HUDEP-2 (cell line): ENCODE results near the gene CADM1.

ENCODE experiments used
- DNase-seq, 76 experiments: peaks; one replicate each; lab custom pipeline; 2025; ENCODE audit not compliant: unreplicated experiment in 76 of 76; lab: John Stamatoyannopoulos, UW

Gene CADM1

DNA sequence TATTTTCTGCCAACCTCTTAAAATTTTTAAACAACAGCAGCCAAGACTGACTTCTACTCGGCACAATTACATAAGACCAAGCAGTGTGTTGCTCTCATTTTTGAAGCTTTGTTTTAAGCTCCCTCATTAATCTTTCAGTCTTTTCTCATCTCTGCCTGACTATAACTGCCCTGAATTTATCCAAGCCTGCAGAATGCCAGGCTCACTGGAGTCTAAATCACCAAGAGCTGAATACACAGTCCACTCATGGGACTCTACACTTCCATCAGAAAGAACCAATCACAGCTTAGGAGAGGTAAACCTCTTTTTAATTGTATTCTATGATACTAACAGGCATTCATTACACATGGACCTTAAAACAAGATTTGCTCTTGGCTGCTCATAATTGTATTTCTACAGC, 178.7 kb downstream of the CADM1 start:
- DNase-seq = no peak

- DNase-seq = peak in 15 of 76 experiments; percentile 3 to 42 (median 14)
Measured at GRCh38 chr11:115324581-115325432, 179.4 kb downstream of the CADM1 start.

- DNase-seq = no peak
Measured at GRCh38 chr11:115322553-115323203, 181.5 kb downstream of the CADM1 start.

GRCh38 chr11:115321605-115322289, 182.5 kb downstream of the CADM1 start:
- DNase-seq = no peak

- DNase-seq = no peak
Measured at GRCh38 chr11:115317277-115318185, 186.7 kb downstream of the CADM1 start.

DNA sequence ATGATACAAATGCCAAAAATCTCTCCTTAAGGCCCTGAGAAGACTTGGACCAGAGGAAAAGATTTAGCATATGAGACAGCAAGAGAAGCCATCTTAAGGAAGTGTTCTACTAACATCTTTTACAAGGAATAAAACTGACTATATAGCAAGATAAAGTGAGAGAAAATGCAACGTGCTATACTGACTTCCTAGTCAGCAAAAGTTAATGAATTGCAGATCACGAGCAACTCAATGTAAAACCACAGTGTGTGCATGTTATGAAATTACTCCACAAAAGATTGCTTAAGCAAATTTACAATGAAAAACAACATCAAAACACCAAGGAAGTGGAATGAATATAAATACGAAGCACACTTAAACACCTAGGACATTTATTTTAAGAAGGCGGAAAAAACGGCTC, 187.5 kb downstream of the CADM1 start:
- DNase-seq = no peak

GRCh38 chr11:115314330-115314920, 189.8 kb downstream of the CADM1 start:
- no peak for DNase-seq

DNA sequence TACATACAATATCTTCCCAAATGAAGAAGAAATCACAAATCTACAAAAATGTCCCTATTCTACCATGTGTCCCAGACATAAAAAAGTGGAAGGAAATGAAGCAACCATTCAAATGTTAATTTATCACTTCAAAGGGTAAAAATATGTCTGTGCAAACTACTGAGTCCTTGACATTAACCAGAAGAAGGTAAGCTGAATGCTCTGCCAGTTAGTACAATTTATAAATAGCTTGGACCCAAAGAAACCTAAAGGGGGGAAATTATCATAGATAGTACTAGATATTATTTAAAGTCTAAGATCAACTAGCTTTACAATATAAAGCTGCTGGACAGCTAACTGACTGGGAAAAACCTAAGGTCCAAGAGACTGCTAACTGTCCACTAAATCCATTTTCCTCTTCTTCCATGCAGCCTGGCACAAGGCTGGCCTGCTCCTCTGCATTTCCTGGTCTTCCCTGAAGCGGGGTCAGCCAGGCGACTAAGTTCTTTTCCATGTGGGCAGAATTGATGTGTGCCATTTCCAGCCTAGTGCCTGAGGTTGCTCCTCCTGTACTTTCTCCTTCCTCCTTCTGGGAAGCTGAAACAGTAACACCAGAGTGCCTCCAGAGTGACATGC, 190.9 kb downstream of the CADM1 start:
- no peak for DNase-seq

DNA sequence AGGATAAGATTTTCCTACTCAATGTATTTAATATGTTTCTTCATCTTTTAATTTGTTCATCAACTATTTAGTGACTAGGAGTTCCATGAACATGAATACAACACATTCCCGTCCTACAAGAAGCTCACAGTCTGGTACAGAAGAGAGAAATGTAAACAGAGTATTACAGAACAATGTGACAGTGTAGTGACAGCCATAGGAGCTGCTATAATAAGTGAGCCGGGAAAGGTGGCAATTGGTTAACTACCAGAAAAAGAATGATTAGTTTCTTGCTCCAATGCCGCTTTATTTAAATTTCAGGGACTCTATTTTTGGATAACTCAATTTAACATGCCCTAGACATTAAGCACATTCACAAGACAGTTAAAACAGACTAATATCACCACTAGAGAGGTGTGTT, 192.3 kb downstream of the CADM1 start:
- no peak for DNase-seq

GRCh38 chr11:115306689-115307088, 197.5 kb downstream of the CADM1 start:
- DNase-seq = no peak

DNA sequence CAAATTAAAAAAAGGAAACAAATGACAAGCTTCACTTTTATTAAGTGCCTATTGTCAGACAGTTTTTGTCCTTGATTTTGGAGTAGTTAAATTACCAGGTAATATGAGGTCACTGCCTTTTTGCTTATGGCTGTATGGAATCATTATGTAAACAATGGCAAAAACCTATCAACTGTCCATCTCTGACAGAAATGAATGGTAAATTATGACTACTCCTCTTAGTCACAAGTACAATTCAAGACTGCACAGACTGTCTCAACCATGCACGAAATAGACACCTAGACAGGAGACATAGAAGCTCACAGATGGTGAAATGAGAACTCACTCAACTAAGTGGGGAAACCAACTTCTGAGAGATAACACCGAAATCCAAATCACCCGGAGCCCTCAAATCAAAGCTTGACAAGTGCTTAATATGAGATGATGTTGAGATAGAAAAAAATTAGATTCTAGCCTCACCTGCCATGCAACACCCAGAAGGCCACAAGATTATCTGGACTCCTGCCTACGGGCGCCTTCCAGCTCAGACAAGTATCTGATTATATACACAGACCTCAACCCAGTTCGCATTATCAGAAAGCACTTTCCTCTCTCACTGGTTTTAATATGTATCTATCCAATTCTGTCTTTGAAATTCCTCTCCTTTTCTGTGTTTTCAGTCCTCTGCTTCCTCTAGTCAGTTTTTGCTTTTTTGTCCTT, 199.3 kb downstream of the CADM1 start:
- DNase-seq = no peak

DNA sequence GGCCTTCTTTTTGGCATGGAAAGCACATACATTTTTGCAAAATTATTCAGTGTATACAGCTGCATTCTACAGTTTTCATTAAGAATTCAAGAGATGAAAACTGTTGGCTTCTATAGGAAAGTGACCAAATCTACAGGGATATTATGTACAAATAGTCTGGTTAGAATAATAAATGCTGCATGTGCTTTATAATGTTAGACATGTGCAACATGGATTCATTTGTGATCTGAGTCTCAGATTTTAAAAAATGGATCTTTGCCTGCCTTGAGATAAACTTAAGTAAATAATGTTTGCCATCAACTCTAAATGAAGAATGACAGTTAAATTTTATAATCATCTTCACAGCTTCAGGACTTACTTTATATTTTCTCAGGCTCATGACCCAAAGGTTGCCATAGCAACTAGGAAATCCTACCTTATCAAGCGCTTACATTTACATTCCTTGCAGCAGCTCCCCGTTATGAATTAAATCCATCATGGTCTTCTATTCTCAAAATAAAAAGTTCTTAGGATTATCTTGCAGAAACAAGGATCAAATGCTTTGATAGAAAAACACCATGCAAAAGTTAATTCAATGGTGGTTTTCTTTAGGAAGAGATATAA, 200.2 kb downstream of the CADM1 start:
- no peak for DNase-seq

- no peak for DNase-seq
Measured at GRCh38 chr11:115302946-115303703, 201.1 kb downstream of the CADM1 start.

GRCh38 chr11:115300660-115301428, 203.4 kb downstream of the CADM1 start:
- DNase-seq = no peak

DNA sequence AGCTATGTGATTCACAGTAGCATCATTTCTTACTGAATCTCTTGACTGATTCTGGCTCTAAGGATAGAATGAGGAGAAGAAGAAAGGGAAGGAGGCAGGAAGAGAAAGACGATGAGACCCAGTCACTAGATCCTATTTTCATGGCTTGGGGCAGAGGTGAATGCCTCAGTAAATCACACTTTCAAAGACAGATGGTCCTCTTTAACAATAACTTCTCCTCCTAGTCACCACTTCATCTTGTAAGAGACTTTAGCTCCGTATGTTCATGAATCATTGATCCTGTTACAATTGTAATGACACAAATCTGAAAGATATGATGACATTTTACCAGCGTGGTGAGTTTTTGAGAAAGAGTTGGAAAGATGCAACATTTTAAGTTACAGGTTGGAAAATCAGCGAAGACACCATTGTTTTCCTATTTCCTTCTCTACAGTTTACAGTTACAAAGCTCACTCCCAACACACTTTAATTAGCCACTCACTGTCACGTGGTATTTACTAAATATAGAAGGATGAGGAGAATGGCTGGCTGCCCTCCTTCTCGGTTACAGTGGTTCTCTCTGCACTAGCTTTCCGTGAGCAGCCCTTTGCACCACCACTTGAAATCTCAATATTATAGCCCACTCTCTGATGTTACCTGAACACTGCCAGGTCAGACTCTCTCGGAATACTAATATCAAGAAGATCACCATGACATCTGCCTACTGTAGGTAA, 205.8 kb downstream of the CADM1 start:
- DNase-seq = no peak

GRCh38 chr11:115297330-115297729, 206.9 kb downstream of the CADM1 start:
- DNase-seq = no peak

DNA sequence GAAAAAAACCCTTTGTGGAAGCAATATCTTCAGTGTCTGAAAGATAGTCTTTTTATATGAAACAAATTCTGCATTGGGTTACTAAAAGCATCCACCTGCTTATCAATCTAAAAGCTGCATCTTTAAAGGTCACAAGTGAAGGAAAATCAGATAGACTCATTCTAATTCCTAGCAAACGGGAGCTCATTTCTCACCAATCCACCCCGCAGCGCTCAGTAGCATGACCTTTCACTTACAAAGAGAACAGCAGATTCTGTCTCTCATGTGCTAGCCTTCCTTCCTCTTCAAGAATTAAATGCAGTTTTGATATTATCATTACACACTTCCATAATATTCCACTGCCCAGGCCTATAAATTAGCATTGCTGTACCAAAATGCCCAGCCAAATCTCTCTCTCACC, 212.9 kb downstream of the CADM1 start:
- no peak for DNase-seq
